Activated CD4-positive, alpha-beta T cell treated with anti-CD3 and anti-CD28 coated beads for 4 hours (primary cell): ENCODE data around the gene LRRC58.

Experiments
- DNase-seq, 2 donors: peaks; one replicate each; pipeline ENCODE4 v3.0.0-alpha.2; 2020

LRRC58 gene

GRCh38 chr3:120274739-120275167 lies 74.4 kb downstream of the LRRC58 start:
- no peak for DNase-seq
